RWPE1 (cell line): ENCODE data around the gene L3MBTL3.
"Not testable (repeated sequence)": the region's sequence is repeated elsewhere in the genome, so short reads cannot be mapped to it uniquely, and the experiment has no call there.

ENCODE experiments used
- CTCF ChIA-PET: fragments of 350-600 bp; sonication (Branson Sonifier 250); formaldehyde crosslinking; extraction: SDS; loops from one replicate; lab custom pipeline; 2021; lab: Yijun Ruan, JAX
- POLR2A ChIA-PET: fragments of 400-600 bp; formaldehyde crosslinking; extraction: SDS; loops from one replicate; lab custom pipeline; 2020; ENCODE audit warnings: antibody characterized with exemption; ENCODE audit not compliant: low non-redundant PET; lab: Yijun Ruan, JAX
- DNase-seq: peaks from one replicate; pipeline ENCODE4 v3.0.0; 2012; ENCODE audit warnings: low spot score
- H3K27ac ChIP-seq: fragments of 450-650 bp; 2 replicates; pipeline ENCODE4 v1.5.1; 2017
- TF ChIP-seq, protein P1 (sequence below): fragments of 450-650 bp; conservative IDR thresholded peaks from 2 replicates; pipeline ENCODE4 v1.5.1; 2017; ENCODE audit warnings: low read depth, mild to moderate bottlenecking

Gene L3MBTL3

DNA sequence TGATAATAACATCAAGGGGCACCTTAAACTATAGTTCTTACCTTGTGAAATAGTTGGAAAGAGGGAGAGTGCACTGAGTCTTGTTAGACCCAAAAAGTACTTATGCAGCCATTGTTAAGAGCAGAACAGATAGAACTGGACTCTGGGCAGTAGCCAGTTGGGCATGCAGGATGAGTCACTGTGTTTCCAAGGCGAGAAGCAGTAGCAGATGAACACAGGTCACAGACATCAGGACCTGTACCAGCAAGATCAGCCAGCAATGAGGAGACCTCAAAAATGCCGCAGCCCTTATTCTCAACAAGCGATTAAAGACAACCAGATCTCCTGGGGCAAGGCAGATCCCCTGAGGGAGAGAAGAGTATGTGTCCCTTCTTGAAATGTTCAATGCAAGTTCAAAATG is 125.3 kb downstream of the L3MBTL3 start:
- ChIA-PET POLR2A (no interaction called here), CTCF (interaction anchor here (0.6 to 1.6 kb wide), 2 partner anchors 21 to 24 kb away, joined by 4 to 5 read pairs; no protein-coding TSS in a partner anchor)
- no peak overlapping the region for H3K27ac ChIP-seq
- TF ChIP-seq, protein P1, sequence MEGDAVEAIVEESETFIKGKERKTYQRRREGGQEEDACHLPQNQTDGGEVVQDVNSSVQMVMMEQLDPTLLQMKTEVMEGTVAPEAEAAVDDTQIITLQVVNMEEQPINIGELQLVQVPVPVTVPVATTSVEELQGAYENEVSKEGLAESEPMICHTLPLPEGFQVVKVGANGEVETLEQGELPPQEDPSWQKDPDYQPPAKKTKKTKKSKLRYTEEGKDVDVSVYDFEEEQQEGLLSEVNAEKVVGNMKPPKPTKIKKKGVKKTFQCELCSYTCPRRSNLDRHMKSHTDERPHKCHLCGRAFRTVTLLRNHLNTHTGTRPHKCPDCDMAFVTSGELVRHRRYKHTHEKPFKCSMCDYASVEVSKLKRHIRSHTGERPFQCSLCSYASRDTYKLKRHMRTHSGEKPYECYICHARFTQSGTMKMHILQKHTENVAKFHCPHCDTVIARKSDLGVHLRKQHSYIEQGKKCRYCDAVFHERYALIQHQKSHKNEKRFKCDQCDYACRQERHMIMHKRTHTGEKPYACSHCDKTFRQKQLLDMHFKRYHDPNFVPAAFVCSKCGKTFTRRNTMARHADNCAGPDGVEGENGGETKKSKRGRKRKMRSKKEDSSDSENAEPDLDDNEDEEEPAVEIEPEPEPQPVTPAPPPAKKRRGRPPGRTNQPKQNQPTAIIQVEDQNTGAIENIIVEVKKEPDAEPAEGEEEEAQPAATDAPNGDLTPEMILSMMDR, result no peak
- no peak for DNase-seq

- TF ChIP-seq, protein P1, result no peak
- no peak overlapping the region for H3K27ac ChIP-seq
- POLR2A ChIA-PET, result no interaction called here
- CTCF ChIA-PET, result no interaction called here
- no peak for DNase-seq
Observed at GRCh38 chr6:130147111-130147510, 128.7 kb downstream of the L3MBTL3 start.

GRCh38 chr6:130148181-130148580 is 129.8 kb downstream of the L3MBTL3 start:
- DNase-seq, result no peak
- CTCF ChIA-PET, result no interaction called here
- TF ChIP-seq, protein P1, result no peak
- POLR2A ChIA-PET, result no interaction called here
- H3K27ac ChIP-seq, result no peak overlapping the region

DNA sequence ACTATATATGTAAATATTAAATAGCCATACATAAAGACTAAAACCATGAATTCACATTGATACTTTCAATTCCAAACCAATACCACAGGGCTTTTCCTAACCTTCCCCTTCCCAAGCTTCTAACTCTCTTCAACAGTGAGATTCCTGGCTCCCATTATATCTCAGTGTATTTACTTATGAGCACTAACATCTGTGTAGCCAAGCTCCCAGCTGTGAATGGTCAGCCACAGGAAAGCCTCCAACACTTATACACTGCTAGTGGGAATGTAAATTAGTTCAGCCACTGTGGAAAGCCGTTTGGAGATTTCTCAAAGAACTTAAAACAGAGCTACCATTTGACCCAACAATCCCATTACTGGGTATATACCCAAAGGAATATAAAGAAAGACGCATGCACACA is 130.6 kb downstream of the L3MBTL3 start:
- H3K27ac ChIP-seq, POLR2A ChIA-PET, DNase-seq, CTCF ChIA-PET: not testable (repeated sequence)

DNA sequence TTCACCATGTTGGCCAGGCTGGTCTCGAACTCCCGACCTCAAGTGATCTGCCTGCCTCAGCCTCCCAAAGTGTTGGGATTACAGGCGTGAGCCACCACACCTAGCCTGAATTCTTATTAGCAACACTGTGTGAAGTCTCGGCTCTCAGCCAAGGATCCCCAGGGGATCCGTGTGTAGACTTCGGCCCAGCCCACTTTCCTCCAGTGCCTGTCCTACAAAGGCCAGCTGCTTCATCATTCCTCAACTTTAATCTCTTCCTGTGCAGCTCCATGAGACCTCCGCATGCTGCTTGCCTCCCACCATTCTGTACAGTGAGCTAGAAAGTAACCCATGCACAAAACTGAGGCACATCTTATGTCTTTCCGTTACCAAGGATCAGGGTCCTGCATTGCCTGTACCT is 132.5 kb downstream of the L3MBTL3 start:
- ChIA-PET POLR2A (no interaction called here), CTCF (no interaction called here)
- TF ChIP-seq, protein P1, result no peak
- no peak overlapping the region for H3K27ac ChIP-seq
- DNase-seq, result no peak

- ChIA-PET POLR2A (no interaction called here), CTCF (interaction anchor here (0.6 kb wide), 1 partner anchor 11 kb away, joined by 3 read pairs; no protein-coding TSS in a partner anchor)
- DNase-seq, result no peak
- TF ChIP-seq, protein P1, result no peak
- H3K27ac ChIP-seq, result no peak overlapping the region
Observed at GRCh38 chr6:130152908-130153510, 134.6 kb downstream of the L3MBTL3 start.

DNA sequence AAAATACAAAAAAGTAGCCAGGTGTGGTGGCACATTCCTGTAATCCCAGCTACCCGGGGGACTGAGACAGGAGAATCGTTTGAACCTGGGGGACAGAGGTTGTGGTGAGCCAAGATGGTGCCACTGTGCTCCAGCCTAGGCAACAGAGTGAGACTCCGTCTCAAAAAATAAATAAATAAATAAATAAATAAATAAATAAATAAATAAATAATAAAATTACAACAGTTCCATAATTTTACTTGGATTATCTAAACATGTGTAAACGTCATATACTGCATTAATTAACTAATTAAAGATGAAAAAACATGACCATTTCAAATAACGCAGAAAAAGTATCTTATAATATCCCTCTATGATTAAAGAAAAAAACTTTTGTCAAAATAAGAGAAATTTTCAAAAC is 138.5 kb downstream of the L3MBTL3 start:
- ChIA-PET POLR2A (no interaction called here), CTCF (no interaction called here)
- TF ChIP-seq, protein P1, result no peak
- H3K27ac ChIP-seq, result no peak overlapping the region
- no peak for DNase-seq
